ENCODE results near the gene KCNMA1.

KCNMA1 gene

DNA sequence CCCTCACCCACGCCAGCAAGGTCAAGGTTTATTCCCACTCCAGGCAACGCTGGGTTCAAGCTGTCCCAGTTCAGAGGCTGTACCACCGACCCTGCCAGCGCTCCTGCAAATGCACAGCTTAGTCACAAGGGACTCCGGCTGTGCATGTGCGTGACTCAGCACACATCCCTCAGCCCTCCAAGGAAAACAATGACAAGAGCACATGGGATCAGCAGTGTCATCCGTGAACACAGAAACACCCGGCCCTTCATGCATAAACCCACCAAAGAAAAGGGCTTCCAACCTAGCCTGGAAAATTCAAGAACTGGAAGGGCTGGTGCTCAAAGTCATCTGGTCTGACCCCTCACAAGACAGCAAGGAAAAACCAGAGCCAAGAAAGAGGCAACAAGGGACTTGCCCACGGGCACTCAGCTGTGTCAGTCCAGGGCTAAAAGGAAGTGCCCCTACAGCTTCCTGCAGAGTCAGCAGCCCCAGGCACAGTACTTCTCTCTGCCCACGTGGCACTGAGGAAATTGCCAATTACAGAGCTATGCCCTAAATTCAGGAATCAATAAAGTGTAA lies 106.1 kb downstream of the KCNMA1 start:
- DNase-seq (ENCODE audit: low read depth), result no peak

DNA sequence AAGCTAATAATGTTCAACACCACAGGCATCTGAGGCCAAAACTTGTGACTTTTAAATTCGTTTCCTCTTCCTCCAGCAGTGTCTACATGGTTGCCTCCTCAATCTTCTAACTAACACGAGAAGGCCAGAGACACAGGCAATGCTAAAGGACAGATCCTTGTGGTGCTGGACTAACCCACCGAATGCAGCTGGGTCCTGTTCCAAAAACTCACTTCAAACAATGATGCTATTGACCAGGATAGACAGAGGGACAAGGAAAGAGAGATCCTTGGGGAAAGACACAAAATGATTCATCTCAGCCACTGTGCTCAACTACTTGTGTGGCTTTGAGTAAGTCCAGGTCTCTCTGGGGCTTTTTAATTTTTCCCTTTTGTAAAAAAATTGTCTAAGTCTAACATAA lies 107.6 kb downstream of the KCNMA1 start:
- H3K4me3 ChIP-seq (ENCODE audit: low read depth, low read length), result no peak overlapping the region
- TF ChIP-seq CTCF (IDR thresholded peaks at IDR 0.05; ENCODE audit: control insufficient read depth, extremely low read depth, insufficient read depth), result no peak
- no peak for DNase-seq (ENCODE audit: low read depth)

More for the DNA sequence above, 106.1 kb downstream of the KCNMA1 start:
- H3K4me3 ChIP-seq (ENCODE audit: low read depth, low read length), result no peak overlapping the region
- TF ChIP-seq CTCF (IDR thresholded peaks at IDR 0.05; ENCODE audit: control insufficient read depth, extremely low read depth, insufficient read depth), result no peak

GRCh38 chr10:77529050-77529576 lies 108.5 kb downstream of the KCNMA1 start:
- DNase-seq (ENCODE audit: low read depth), result no peak
- no peak for TF ChIP-seq CTCF (IDR thresholded peaks at IDR 0.05; ENCODE audit: control insufficient read depth, extremely low read depth, insufficient read depth)
- H3K4me3 ChIP-seq (ENCODE audit: low read depth, low read length), result no peak overlapping the region

- no peak overlapping the region for H3K4me3 ChIP-seq (ENCODE audit: low read depth, low read length)
- no peak for DNase-seq (ENCODE audit: low read depth)
- no peak for TF ChIP-seq CTCF (IDR thresholded peaks at IDR 0.05; ENCODE audit: control insufficient read depth, extremely low read depth, insufficient read depth)
Measured at GRCh38 chr10:77527839-77528238, 109.8 kb downstream of the KCNMA1 start.

DNA sequence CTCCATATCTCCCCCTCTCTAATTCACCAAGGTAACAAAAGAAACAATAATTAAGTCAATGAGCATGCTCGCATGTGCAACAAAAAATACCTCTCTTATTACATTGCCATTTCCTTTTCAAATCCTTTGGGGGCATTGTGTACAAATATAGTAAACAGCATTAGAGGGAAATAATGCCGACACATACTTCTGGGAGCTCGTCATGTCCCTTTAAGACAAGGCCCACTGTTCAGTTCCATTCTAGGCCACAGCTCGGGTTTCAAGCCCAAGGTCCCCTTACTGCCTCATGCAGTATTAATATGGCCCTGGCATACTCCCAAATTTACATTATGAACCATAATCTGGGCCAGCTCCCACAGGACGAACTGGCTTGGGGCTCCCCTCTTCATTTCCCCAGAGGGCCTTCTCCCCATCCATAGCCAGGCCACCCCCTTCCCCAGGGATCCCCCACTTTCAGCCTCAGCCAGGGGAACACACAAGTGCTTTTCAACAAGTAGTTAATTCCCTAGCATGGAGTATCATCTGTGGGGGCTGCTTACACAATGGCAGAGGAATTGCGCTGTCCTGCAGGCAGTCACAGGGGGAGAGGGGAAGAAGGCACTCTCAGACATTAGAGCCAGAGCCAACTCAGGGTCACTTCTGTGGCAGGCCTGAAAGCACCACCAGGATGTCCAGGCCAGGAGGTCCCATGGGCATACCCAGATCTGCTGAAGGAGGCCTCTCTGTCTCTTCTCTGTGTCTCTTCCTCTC lies 110.6 kb downstream of the KCNMA1 start:
- TF ChIP-seq CTCF (IDR thresholded peaks at IDR 0.05; ENCODE audit: control insufficient read depth, extremely low read depth, insufficient read depth), result no peak
- DNase-seq (ENCODE audit: low read depth), result no peak
- no peak overlapping the region for H3K4me3 ChIP-seq (ENCODE audit: low read depth, low read length)

DNA sequence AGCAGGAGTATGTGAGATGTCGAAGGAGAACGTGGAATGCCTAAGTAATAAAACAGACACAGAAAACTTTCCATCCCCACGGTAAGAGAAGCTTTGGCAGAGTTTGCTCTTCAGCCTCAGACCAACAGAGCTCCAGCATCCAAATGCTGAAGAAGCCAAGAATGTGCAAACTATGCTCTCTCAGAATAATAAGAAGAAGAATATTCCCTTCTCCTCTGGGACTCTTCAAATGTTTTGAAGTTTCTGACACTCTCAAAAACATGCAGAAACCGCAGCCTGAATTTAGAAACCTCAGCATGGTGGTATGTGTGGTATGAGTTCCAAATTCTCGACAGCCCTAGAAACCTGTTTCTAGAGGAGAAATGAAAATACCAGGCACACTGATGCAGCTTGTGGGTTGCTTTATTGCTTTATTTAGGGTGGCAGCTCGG lies 113.3 kb downstream of the KCNMA1 start:
- H3K4me3 ChIP-seq (ENCODE audit: low read depth, low read length), result no peak overlapping the region
- no peak for DNase-seq (ENCODE audit: low read depth)
- TF ChIP-seq CTCF (IDR thresholded peaks at IDR 0.05; ENCODE audit: control insufficient read depth, extremely low read depth, insufficient read depth), result no peak

Data from LNCaP clone FGC (cell line).